GM12801 (cell line): ENCODE measurements around the gene MAP3K14.

ENCODE experiments used
- CTCF ChIP-seq: IDR thresholded peaks from one replicate; pipeline ENCODE4 v1.5.1; 2011; ENCODE audit warnings: control low read depth; ENCODE audit not compliant: insufficient read length; ENCODE audit errors: extremely low read depth

MAP3K14 gene

GRCh38 chr17:45342871-45343526, 26.2 kb upstream of the MAP3K14 start:
- no peak for TF ChIP-seq CTCF

GRCh38 chr17:45342306-45342705, 25.5 kb upstream of the MAP3K14 start:
- no peak for TF ChIP-seq CTCF

GRCh38 chr17:45341533-45342158, 24.8 kb upstream of the MAP3K14 start:
- TF ChIP-seq CTCF, result no peak

GRCh38 chr17:45339646-45340605, 23.1 kb upstream of the MAP3K14 start:
- TF ChIP-seq CTCF, result no peak

GRCh38 chr17:45338996-45339535, 22.2 kb upstream of the MAP3K14 start:
- TF ChIP-seq CTCF, result no peak

- no peak for TF ChIP-seq CTCF
Measured at GRCh38 chr17:45338023-45338781, 21.4 kb upstream of the MAP3K14 start.
